HEK293 (cell line): ENCODE measurements around the gene HIF3A.

ENCODE experiments used
- CTCF ChIA-PET: fragments of 350-600 bp; formaldehyde crosslinking; extraction: SDS; loops from one replicate; lab custom pipeline; 2021; ENCODE audit warnings: antibody characterized with exemption; lab: Yijun Ruan, JAX
- POLR2A ChIA-PET: fragments of 300-600 bp; formaldehyde crosslinking; extraction: SDS; loops from one replicate; lab custom pipeline; 2020; ENCODE audit warnings: antibody characterized with exemption, inconsistent platforms; lab: Yijun Ruan, JAX
- H3K27ac ChIP-seq: fragments of 200-500 bp; sonication (Bioruptor generic); 2 replicates; pipeline ENCODE4 v1.5.1; 2014; ENCODE audit warnings: low read depth, low read length, control low read depth, inconsistent platforms; ENCODE audit errors: extremely low read depth
- H3K36me3 ChIP-seq, 2 experiments: fragments of 200-500 bp in 1 of 2; sonication (Bioruptor generic) in 1 of 2; 1 replicate in 1 of 2; 2 replicates in 1 of 2; pipeline ENCODE4 v1.5.1; 2014 to 2017; ENCODE audit warnings: inconsistent platforms in 2 of 2, low read length in 2 of 2; ENCODE audit not compliant: control insufficient read depth in 2 of 2, insufficient read depth in 1 of 2
- H3K4me1 ChIP-seq: fragments of 200-500 bp; sonication (Bioruptor generic); 2 replicates; pipeline ENCODE4 v1.5.1; 2014; ENCODE audit warnings: mild to moderate bottlenecking, low read length, inconsistent platforms; ENCODE audit not compliant: control insufficient read depth, insufficient read depth
- H3K4me3 ChIP-seq: 2 replicates; pipeline ENCODE4 v1.5.1; 2011; ENCODE audit warnings: low read depth, mild to moderate bottlenecking, control low read depth, low read length, moderate library complexity
- H3K9me3 ChIP-seq: fragments of 200-500 bp; sonication (Bioruptor generic); 2 replicates; pipeline ENCODE4 v1.5.1; 2014; ENCODE audit warnings: low read depth, low read length, inconsistent platforms; ENCODE audit not compliant: control insufficient read depth, insufficient read depth
- EGR2 ChIP-seq: fragments of 450-650 bp; formaldehyde crosslinking; IDR thresholded peaks from 2 replicates; pipeline ENCODE4 v1.5.1; 2016; ENCODE audit warnings: low read depth, missing biosample characterization, missing genetic modification characterization
- SCRT1 ChIP-seq: fragments of 450-650 bp; formaldehyde crosslinking; IDR thresholded peaks from 2 replicates; pipeline ENCODE4 v1.5.1; 2016; ENCODE audit warnings: missing biosample characterization, missing genetic modification characterization, borderline replicate concordance
- SCRT2 ChIP-seq: fragments of 450-650 bp; formaldehyde crosslinking; IDR thresholded peaks from 2 replicates; pipeline ENCODE4 v1.5.1; 2016; ENCODE audit warnings: missing biosample characterization, missing genetic modification characterization
- SP3 ChIP-seq: fragments of 450-650 bp; formaldehyde crosslinking; IDR thresholded peaks from 2 replicates; pipeline ENCODE4 v1.5.1; 2016; ENCODE audit warnings: missing biosample characterization, missing genetic modification characterization
- ZBTB10 ChIP-seq: fragments of 450-650 bp; formaldehyde crosslinking; IDR thresholded peaks from 2 replicates; pipeline ENCODE4 v1.5.1; 2016; ENCODE audit warnings: missing biosample characterization, missing genetic modification characterization
- ZBTB17 ChIP-seq: fragments of 450-650 bp; formaldehyde crosslinking; IDR thresholded peaks from 2 replicates; pipeline ENCODE4 v1.5.1; 2016; ENCODE audit warnings: missing biosample characterization, missing genetic modification characterization
- ZBTB26 ChIP-seq: fragments of 450-650 bp; formaldehyde crosslinking; optimal IDR thresholded peaks from 2 replicates; pipeline ENCODE3; 2016; ENCODE audit warnings: missing biosample characterization, mild to moderate bottlenecking, missing genetic modification characterization
- ZNF302 ChIP-seq: fragments of 450-650 bp; formaldehyde crosslinking; IDR thresholded peaks from 2 replicates; pipeline ENCODE4 v1.5.1; 2016; ENCODE audit warnings: missing biosample characterization, missing genetic modification characterization, low read depth
- ZNF366 ChIP-seq: fragments of 450-650 bp; formaldehyde crosslinking; conservative IDR thresholded peaks from 2 replicates; pipeline ENCODE4 v1.5.1; 2016; ENCODE audit warnings: missing biosample characterization, missing genetic modification characterization
- ZNF394 ChIP-seq: fragments of 450-650 bp; formaldehyde crosslinking; IDR thresholded peaks from 2 replicates; pipeline ENCODE4 v1.5.1; 2016; ENCODE audit warnings: missing biosample characterization, missing genetic modification characterization, mild to moderate bottlenecking, moderate library complexity, borderline replicate concordance
- ZNF555 ChIP-seq: fragments of 450-650 bp; formaldehyde crosslinking; conservative IDR thresholded peaks from 2 replicates; pipeline ENCODE4 v1.5.1; 2017; ENCODE audit warnings: missing biosample characterization, mild to moderate bottlenecking, missing genetic modification characterization, inconsistent platforms
- ZNF580 ChIP-seq: fragments of 450-650 bp; formaldehyde crosslinking; IDR thresholded peaks from 2 replicates; pipeline ENCODE4 v1.5.1; 2016; ENCODE audit warnings: missing biosample characterization, missing genetic modification characterization
- ZNF621 ChIP-seq: fragments of 450-650 bp; formaldehyde crosslinking; IDR thresholded peaks from 2 replicates; pipeline ENCODE4 v1.5.1; 2017; ENCODE audit warnings: missing biosample characterization, missing genetic modification characterization
- ZNF747 ChIP-seq: fragments of 450-650 bp; formaldehyde crosslinking; IDR thresholded peaks from 2 replicates; pipeline ENCODE4 v1.5.1; 2016; ENCODE audit warnings: missing biosample characterization, missing genetic modification characterization
- ZNF776 ChIP-seq: fragments of 450-650 bp; formaldehyde crosslinking; IDR thresholded peaks from 2 replicates; pipeline ENCODE4 v1.5.0; 2017; ENCODE audit warnings: missing biosample characterization, missing genetic modification characterization, borderline replicate concordance
- ZNF777 ChIP-seq: fragments of 450-650 bp; formaldehyde crosslinking; IDR thresholded peaks from 2 replicates; pipeline ENCODE4 v1.5.1; 2017; ENCODE audit warnings: missing biosample characterization, missing genetic modification characterization, borderline replicate concordance

The HIF3A gene

GRCh38 chr19:46289724-46290619 lies 6.9 kb upstream of the HIF3A start (continued):
- TF ChIP-seq ZBTB26 (tag by site-specific recombination) (no peak), ZNF776 (tag by site-specific recombination) (no peak), EGR2 (tag by site-specific recombination) (no peak)
- TF ChIP-seq, all 188 proteins: peak for 1

- H3K4me1 ChIP-seq, result no peaks in the 10 kb centered on the region
- no peak overlapping the region for H3K27ac ChIP-seq
- H3K4me3 ChIP-seq, result no peak overlapping the region
- ChIA-PET CTCF (interaction anchor here (0.6 to 1.4 kb wide), 2 partner anchors 11 to 684 kb away, joined by 3 to 7 read pairs; no protein-coding TSS in a partner anchor), POLR2A (no interaction called here)
- no peaks in the 10 kb centered on the region for H3K36me3 ChIP-seq
- TF ChIP-seq ZNF302 (tag by site-specific recombination) (peak; percentile 41; the same call in 1 of the 2 replicates), ZBTB10 (tag by site-specific recombination) (no peak), ZNF555 (tag by site-specific recombination) (no peak), ZNF621 (tag by site-specific recombination) (0 out of 2 replicates have a peak, but pooled peaks have one; percentile 36), ZBTB17 (tag by site-specific recombination) (peak; percentile 97), ZNF366 (tag by site-specific recombination) (peak; percentile 100), ZNF777 (0 out of 2 replicates have a peak, but pooled peaks have one; percentile 16), ZNF747 (tag by site-specific recombination) (0 out of 2 replicates have a peak, but pooled peaks have one; percentile 64)
- H3K9me3 ChIP-seq, result no peaks in the 10 kb centered on the region
Measured at GRCh38 chr19:46291829-46292228, 5.0 kb upstream of the HIF3A start.

- ChIA-PET CTCF (interaction anchor here (1.2 to 1.9 kb wide), 2 partner anchors 14 to 53 kb away, joined by 3 to 9 read pairs; no protein-coding TSS in a partner anchor), POLR2A (no interaction called here)
- H3K4me1 ChIP-seq, result peaks cover 10% of the 10 kb centered on the region
- no peak overlapping the region for H3K27ac ChIP-seq
- no peak overlapping the region for H3K4me3 ChIP-seq
- no peak for TF ChIP-seq SP3 (tag by site-specific recombination)
- TF ChIP-seq ZNF394 (tag by site-specific recombination), result no peak
- TF ChIP-seq SCRT1 (tag by site-specific recombination), result peak; percentile 76; the same call in 1 of the 2 replicates
- TF ChIP-seq ZNF580 (tag by site-specific recombination), result no peak
- peak; percentile 80 for TF ChIP-seq SCRT2 (tag by site-specific recombination)
- no peaks in the 10 kb centered on the region for H3K9me3 ChIP-seq
- H3K36me3 ChIP-seq, result no peaks in the 10 kb centered on the region
Measured at GRCh38 chr19:46294494-46294893, 2.3 kb upstream of the HIF3A start.
